Lower leg skin (tissue), 4 donors: ENCODE results near the gene FAM204A. TPM values are rescaled to one million over a fixed set of nuclear protein-coding genes. Genes with fewer than 3 reads are reported as not detected.

Source experiments
- DNase-seq, 2 donors: peaks; one replicate each; pipeline ENCODE4 v3.0.0-alpha.2; 2019; ENCODE audit warnings: low spot score in 2 of 2
- H3K4me3 ChIP-seq: fragments of 200-600 bp; sonication (generic); 2 replicates; pipeline ENCODE4 v1.5.1; 2017; ENCODE audit warnings: mild to moderate bottlenecking, low read depth; ENCODE audit not compliant: poor library complexity, severe bottlenecking
- POLR2A ChIP-seq, 2 donors: fragments of 450-650 bp; IDR thresholded peaks; one replicate each; pipeline ENCODE4 v1.6.1; 2016 to 2017; ENCODE audit warnings: antibody characterized with exemption in 2 of 2, mild to moderate bottlenecking in 1 of 2, moderate library complexity in 1 of 2
- WGBS, 2 donors: methylation state at CpG; one replicate each; pipeline ENCODE4 v1.1.5; 2018; 5-methylcytosine and 5-hydroxymethylcytosine counted together
- intact Hi-C: fragments of 100-400 bp; cut with DNase I; formaldehyde crosslinking; loops from one replicate; pipeline ENCODE4 v1.15.0; 2023; ENCODE audit warnings: low total_unique reads
- total RNA-seq, 4 donors: library from RNA; depleted of rRNA; stranded (reverse); fragments of >200 nt; gene quantifications; one replicate each; pipeline ENCODE4 v1.1.0, GENCODE V29; 2016
- TF ChIP-seq, protein P1 (sequence below), 3 donors: fragments of 450-650 bp; IDR thresholded peaks; one replicate each; pipeline ENCODE4 v1.5.1; 2016; ENCODE audit warnings: antibody characterized with exemption in 3 of 3, mild to moderate bottlenecking in 3 of 3, moderate library complexity in 2 of 3

The FAM204A gene
- total RNA-seq, 4 donors from 2014 or later: 16.6 to 47.6 (median 39.3) TPM

DNA sequence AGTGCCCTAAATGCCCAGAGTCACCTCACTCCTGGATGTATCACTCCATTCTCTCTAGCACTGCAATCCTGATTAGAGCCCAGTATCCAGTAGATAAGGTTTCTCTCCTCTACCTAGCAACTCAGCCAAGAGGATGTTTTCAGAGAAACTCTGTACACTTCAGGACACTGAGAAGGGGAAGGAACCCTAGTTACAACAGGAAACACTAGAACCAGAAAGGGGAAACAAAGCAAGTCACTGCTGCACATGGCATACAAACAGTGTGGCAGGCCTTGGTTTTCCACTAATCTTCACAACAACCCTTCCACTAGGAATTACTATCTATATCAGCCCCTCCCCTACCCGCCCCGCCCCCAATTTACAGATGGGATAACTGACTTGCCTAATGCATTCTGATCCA, 1.6 kb downstream of the FAM204A start:
- TF ChIP-seq, protein P1, sequence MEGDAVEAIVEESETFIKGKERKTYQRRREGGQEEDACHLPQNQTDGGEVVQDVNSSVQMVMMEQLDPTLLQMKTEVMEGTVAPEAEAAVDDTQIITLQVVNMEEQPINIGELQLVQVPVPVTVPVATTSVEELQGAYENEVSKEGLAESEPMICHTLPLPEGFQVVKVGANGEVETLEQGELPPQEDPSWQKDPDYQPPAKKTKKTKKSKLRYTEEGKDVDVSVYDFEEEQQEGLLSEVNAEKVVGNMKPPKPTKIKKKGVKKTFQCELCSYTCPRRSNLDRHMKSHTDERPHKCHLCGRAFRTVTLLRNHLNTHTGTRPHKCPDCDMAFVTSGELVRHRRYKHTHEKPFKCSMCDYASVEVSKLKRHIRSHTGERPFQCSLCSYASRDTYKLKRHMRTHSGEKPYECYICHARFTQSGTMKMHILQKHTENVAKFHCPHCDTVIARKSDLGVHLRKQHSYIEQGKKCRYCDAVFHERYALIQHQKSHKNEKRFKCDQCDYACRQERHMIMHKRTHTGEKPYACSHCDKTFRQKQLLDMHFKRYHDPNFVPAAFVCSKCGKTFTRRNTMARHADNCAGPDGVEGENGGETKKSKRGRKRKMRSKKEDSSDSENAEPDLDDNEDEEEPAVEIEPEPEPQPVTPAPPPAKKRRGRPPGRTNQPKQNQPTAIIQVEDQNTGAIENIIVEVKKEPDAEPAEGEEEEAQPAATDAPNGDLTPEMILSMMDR (IDR thresholded peaks at IDR 0.05): no peak
- 84 to 92% methylated on average over 2 of the region's 2 CpGs for WGBS, 2 donors
- intact Hi-C loops: no loop called here
- no peak overlapping the region for H3K4me3 ChIP-seq
- DNase-seq: no peak

DNA sequence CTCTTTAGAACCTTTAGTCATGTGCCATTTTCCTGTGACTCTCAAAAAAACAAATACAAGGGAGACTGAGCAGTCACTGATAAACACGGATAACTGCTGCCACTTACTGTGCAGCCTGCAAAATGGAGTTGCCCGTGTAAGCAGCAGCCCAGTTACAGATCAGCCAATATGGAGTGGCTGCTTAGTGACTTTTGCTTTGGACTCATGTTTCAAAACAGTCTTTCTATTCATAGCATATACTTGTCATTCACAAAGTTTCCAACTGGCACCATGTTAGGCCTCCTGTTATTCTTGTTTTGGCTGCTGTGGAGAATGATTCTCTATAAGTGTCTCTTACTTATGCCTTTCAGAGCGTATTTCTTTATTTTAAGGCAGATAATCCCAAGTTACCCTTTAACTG, 3.0 kb downstream of the FAM204A start:
- H3K4me3 ChIP-seq: no peak overlapping the region
- WGBS, 2 donors: 55 to 67% methylated on average over 3 of the region's 3 CpGs
- no peak for DNase-seq
- intact Hi-C loops: no loop called here
- TF ChIP-seq, protein P1 (IDR thresholded peaks at IDR 0.05): no peak
- no peak for TF ChIP-seq POLR2A (IDR thresholded peaks at IDR 0.05)

DNA sequence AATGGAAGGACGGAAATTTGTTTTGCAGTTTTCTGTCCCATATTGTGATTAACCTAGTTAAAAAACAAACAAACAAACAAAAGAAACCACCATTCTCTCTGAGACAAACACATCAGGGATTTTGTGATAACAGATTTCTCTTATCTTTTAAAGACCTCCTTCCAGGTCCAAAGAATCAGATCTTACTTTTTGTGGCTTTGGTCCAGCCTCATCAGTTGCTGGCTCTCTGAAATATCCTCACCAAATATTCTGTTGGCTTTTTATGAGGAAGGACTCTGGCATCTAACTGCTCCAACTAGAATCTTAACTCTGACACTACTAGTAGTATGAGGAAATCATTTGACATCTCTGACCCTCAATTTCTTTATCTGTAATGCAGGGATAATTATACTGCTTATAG, 4.8 kb downstream of the FAM204A start:
- no peak overlapping the region for H3K4me3 ChIP-seq
- WGBS, 2 donors: 69 to 74% methylated on average over 1 of the region's 1 CpG
- TF ChIP-seq, protein P1 (IDR thresholded peaks at IDR 0.05): no peak
- TF ChIP-seq POLR2A (IDR thresholded peaks at IDR 0.05): no peak
- DNase-seq: no peak
- intact Hi-C loops: no loop called here

DNA sequence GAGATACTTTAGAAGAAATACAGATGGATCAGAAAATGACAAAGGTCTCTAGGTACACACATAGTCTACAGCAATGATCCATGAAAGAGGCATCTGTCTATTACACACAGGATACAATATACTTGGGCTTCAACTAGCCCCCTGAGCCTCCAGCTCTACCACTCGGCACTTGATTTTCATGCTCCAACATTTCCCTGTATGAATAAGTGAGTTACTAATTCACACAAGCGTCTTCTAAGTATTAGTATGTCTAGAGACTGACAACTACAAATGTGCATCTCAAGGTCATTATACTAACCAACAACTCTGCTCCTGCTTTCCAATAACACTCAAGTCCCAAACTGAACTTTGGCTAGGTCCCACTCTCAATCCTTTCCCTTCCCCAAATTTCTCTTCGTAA, 8.3 kb downstream of the FAM204A start:
- 96 to 98% methylated on average over 3 of the region's 3 CpGs for WGBS, 2 donors
- DNase-seq: no peak
- intact Hi-C loops: no loop called here
- TF ChIP-seq POLR2A (IDR thresholded peaks at IDR 0.05): no peak
- TF ChIP-seq, protein P1 (IDR thresholded peaks at IDR 0.05): no peak
- H3K4me3 ChIP-seq: no peak overlapping the region

DNA sequence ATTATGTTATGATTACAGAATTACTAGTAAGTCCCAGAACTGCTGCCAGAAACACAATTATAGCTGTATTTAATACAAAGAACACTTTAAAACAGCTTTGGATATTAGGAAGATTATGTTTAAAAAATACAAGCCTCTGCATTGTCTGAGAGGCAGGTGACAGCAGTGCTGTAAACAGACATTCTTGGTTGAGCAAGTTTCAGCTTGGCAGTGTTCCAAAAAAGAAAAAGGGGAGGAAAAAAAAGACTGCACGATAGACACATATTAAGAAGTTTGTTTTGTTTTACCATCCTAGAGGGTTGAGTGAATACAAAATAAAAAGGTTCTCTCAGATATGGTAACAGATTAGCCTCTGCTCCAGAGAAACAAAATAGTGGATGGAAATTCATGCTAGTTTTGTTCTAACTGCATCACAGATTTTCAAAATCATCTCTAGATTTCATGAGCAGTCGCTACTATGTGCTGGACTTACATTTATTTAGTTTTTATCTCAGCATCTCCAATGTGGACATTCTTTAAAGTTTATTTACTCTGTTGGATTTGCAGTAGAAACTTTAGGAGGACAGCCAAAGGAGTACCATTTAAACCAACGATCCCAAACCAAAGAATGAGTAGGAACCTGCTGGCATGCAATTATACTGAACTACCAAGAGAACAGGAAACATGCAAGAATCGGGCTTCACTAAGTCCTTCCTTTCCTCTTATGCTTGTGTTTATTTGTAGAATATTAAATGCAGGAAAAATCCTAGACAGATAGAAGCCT, 9.0 kb downstream of the FAM204A start:
- no peak for DNase-seq
- TF ChIP-seq, protein P1 (IDR thresholded peaks at IDR 0.05): no peak
- TF ChIP-seq POLR2A (IDR thresholded peaks at IDR 0.05): no peak
- WGBS, 2 donors: 47% methylated on average over 4 of the region's 4 CpGs
- intact Hi-C loops: no loop called here
- H3K4me3 ChIP-seq: no peak overlapping the region

DNA sequence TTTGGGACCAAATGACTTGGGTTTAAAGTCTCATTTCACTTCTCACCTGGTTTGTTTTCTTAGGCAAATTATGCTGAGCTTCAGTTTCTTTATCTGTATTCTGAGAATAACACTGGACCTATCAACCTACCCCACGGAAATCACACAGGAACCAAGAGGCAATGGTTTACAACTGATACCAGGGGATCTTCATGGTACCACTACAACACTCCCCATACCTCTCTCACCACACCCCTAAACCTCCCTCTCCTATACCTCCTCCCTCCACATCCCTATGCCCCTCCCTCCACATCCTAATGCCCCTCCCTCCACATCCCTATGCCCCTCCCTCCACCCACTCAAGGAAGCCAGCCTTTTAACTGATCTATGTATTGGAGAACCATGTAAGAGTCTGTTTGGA, 9.9 kb downstream of the FAM204A start:
- no peak for DNase-seq
- H3K4me3 ChIP-seq: no peak overlapping the region
- TF ChIP-seq, protein P1 (IDR thresholded peaks at IDR 0.05): no peak
- no peak for TF ChIP-seq POLR2A (IDR thresholded peaks at IDR 0.05)
- intact Hi-C loops: no loop called here
- 90 to 97% methylated on average over 1 of the region's 1 CpG for WGBS, 2 donors
